Medulla oblongata (tissue), 1 donor: ENCODE measurements around the gene ADAM33.

Source experiments
- DNase-seq: peaks from one replicate; pipeline ENCODE4 v3.0.0-alpha.2; 2015; ENCODE audit errors: extremely low spot score

ADAM33 gene

GRCh38 chr20:3663858-3664257, 18.0 kb downstream of the ADAM33 start:
- no peak for DNase-seq

GRCh38 chr20:3663031-3663701, 18.6 kb downstream of the ADAM33 start, which contains the start of gene GFRA4:
Gene GFRA4, minus strand, starts transcription at chr20:3663399. Its CDS starts 0 bp downstream, at chr20:3663399.
- no peak for DNase-seq

DNA sequence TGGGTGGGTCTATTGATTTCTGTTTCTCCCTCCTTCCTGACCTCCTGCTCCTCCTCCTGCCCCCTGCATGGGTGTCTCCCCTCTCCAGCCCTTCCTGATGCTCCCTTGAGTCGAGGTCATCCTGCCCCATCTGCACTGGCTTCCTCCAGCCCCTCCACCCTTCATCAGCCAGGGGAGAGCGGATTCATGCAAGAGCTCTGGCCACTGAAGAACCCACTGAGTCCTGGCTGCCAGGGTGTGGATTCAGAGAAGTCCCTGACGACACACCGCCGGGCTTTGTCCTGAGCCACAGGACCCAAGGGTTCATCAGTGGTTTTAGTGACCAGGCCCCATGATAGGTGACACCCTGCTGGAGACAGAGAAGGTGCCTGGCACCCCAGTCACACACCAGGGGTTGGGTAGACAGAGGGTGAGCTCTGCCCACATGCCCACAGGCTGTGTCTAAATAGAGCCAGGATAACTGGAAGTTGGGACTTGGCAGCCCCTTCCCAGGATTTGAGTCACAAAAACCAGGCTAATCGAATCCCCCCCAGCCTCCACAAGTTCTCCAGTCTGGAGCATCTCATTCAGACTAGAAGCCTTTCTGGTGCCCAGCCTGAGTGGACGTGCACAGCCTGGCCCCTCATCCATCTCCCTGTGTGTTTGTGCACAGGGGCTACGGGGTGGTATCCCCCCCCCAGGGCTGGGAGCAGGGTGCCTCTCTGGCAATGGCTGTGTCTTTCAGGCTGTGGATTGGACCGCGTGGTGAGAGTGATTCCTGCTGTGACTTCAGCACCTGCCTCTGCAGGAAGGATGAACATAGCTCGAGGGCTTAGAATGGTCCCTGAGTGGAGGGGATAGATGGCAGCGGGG, 19.8 kb downstream of the ADAM33 start:
- DNase-seq: no peak

DNA sequence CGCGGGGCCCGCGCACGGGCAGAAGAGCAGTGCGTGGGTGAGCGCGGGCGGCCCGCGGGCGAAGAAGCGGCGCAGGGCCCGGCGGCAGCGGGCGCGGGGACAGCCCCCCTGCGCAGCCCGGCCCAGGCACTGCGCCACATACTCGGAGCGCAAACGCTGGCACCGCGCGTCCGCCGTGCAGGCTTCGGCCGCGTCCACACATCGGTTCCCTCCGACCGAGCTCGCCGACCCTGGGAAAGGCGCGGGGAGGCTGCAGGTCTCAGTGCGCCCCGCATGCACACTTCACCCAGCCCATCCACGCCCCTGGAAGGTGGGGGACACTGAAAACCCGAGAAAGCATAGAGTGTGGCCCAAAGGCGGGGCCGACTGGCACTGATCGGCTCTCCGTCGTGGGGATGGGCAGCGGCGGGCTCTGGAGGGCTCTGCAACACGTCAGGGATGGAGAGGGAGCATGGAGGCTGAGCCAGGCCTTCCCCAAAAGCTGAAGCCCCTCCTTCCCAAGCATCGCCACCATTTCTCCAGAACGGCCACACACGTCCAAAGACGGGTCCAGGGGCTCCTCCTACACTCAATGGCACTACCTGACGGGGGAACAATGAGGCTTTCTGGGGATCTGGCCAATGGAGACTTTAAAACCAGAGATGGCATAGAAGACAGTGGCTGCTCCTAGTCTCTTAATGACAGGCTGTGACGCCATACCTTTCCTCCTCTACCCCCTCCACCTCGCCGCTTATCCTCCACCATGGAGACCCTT, 20.6 kb downstream of the ADAM33 start:
- DNase-seq: no peak

DNA sequence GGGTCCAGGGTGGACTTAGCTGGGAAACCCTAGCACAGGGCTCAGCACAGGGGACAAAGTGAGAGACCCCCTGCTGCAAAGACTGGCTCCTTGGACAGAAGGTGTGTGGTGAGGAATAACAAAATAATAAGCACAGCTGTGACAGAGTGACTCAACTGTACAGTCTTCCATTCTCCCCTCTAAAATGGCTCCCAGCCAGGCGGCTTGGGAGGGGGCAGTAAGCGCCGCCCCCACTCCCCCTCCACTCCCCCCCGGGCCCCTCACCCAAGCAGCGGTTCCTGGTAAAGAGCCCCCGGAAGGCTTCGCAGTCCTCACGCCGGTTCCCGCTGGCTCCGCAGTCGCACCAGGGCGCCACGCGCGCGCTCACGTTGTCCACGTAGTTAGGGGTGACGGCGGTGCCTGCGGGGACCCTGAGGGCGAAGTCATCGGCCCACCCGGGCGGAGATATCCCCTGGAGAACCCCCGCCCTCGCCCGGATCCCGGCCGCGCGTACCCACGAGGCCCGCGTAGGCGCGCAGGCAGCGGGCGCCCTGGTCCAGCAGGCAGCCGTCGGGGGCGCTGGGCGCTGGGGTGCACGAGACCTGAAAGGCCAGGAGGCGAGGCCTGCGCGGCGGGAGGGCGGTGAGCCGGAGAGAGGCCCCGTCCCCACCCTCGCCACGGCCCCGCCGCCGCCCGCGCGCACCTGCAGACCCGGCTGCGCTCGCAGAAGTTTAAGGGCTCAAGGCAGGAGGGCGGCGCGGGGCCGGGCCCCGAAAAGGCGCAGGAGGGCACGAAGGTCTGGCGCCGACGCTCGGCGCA, 21.3 kb downstream of the ADAM33 start:
- DNase-seq: no peak

- DNase-seq: no peak
These were observed 22.1 kb downstream of the ADAM33 start for GRCh38 chr20:3659492-3660261.

- no peak for DNase-seq
These were observed 22.9 kb downstream of the ADAM33 start for GRCh38 chr20:3658716-3659491.

GRCh38 chr20:3658019-3658715, 23.6 kb downstream of the ADAM33 start:
- no peak for DNase-seq

- DNase-seq: no peak
These were observed 26.7 kb downstream of the ADAM33 start for GRCh38 chr20:3655131-3655405.

GRCh38 chr20:3654326-3655130, 27.3 kb downstream of the ADAM33 start:
- DNase-seq: no peak

GRCh38 chr20:3653921-3654320, 27.9 kb downstream of the ADAM33 start:
- no peak for DNase-seq

- DNase-seq: no peak
These were observed 28.9 kb downstream of the ADAM33 start for GRCh38 chr20:3652676-3653596.

- DNase-seq: no peak
These were observed 29.6 kb downstream of the ADAM33 start for GRCh38 chr20:3652221-3652620.

GRCh38 chr20:3651204-3651962, 30.4 kb downstream of the ADAM33 start:
- DNase-seq: no peak

- no peak for DNase-seq
These were observed 32.9 kb downstream of the ADAM33 start for GRCh38 chr20:3648951-3649350.

- DNase-seq: no peak
These were observed 34.3 kb downstream of the ADAM33 start for GRCh38 chr20:3647473-3647872.

- DNase-seq: no peak
These were observed 35.2 kb downstream of the ADAM33 start for GRCh38 chr20:3646651-3647050.
